Transverse colon (tissue), 4 donors: ENCODE data around the gene UQCC2. TPM values are rescaled to one million over a fixed set of nuclear protein-coding genes. Genes with fewer than 3 reads are reported as not detected.
A peak's percentile ranks its signal among the peaks of the same experiment; 100 is the strongest.

Source experiments
- DNase-seq: peaks from one replicate; pipeline ENCODE4 v3.0.0-alpha.2; 2019
- H3K27ac ChIP-seq, 4 donors: fragments of 200-600 bp; sonication (generic); 2 replicates each; pipeline ENCODE4 v1.5.1; 2016 to 2018; ENCODE audit warnings: inconsistent platforms in 4 of 4
- H3K27me3 ChIP-seq: fragments of 200-600 bp; sonication (generic); 2 replicates; pipeline ENCODE4 v1.5.1; 2017; ENCODE audit warnings: inconsistent platforms
- H3K36me3 ChIP-seq, 4 donors: fragments of 200-600 bp; sonication (generic); 2 replicates each; pipeline ENCODE4 v1.5.1; 2017 to 2019; ENCODE audit warnings: inconsistent platforms in 4 of 4
- H3K4me1 ChIP-seq, 4 donors: fragments of 200-600 bp; sonication (generic); 2 replicates each; pipeline ENCODE4 v1.5.1; 2017 to 2020; ENCODE audit warnings: inconsistent platforms in 4 of 4
- H3K4me3 ChIP-seq, 4 donors: fragments of 200-600 bp; sonication (generic); 1 replicate in 1 of 4; 2 replicates in 3 of 4; pipeline versions ENCODE4 v1.5.1 to v1.6.1; 2017 to 2019; ENCODE audit warnings: inconsistent platforms in 4 of 4
- H3K9me3 ChIP-seq, 2 donors: fragments of 200-600 bp; sonication (generic); 2 replicates each; pipeline ENCODE4 v1.5.1; 2017 to 2019; ENCODE audit warnings: inconsistent platforms in 2 of 2
- CTCF ChIP-seq, 5 experiments: fragments of 200-600 bp in 3 of 5; fragments of 450-650 bp in 2 of 5; sonication (generic) in 3 of 5; IDR thresholded peaks; 1 replicate in 2 of 5; 2 replicates in 3 of 5; pipeline ENCODE4 v1.5.1; 2016 to 2017; ENCODE audit warnings: antibody characterized with exemption in 5 of 5, inconsistent platforms in 3 of 5, mild to moderate bottlenecking in 2 of 5, moderate library complexity in 1 of 5
- EP300 ChIP-seq: sonication (generic); formaldehyde crosslinking; IDR thresholded peaks from one replicate; pipeline ENCODE4 v1.6.1; 2017; ENCODE audit warnings: antibody characterized with exemption, low read depth
- POLR2A ChIP-seq: fragments of 450-650 bp; IDR thresholded peaks from one replicate; pipeline ENCODE4 v1.6.1; 2016; ENCODE audit warnings: antibody characterized with exemption, mild to moderate bottlenecking, moderate library complexity
- POLR2AphosphoS5 ChIP-seq, 3 donors: sonication (generic); formaldehyde crosslinking; IDR thresholded peaks; one replicate each; pipeline ENCODE4 v1.6.1; 2016; ENCODE audit warnings: antibody characterized with exemption in 3 of 3
- WGBS, 2 donors: methylation state at CpG; one replicate each; pipeline ENCODE4 v1.1.5; 2018; ENCODE audit warnings: low coverage in 1 of 2; 5-methylcytosine and 5-hydroxymethylcytosine counted together
- in situ Hi-C, 4 donors: fragments of 200-750 bp; cut with MboI; loops; one replicate each; pipeline versions ENCODE4 v1.15.0 to v1.15.1; 2017; ENCODE audit warnings: low sequenced_read_pairs in 3 of 4, low pct_ligation_motif_present in 1 of 4, low pct_unique_long_range_greater_than_20kb in 1 of 4
- intact Hi-C: fragments of 100-400 bp; cut with DNase I; formaldehyde crosslinking; loops from one replicate; pipeline ENCODE4 v1.15.1; 2023; ENCODE audit warnings: low total_unique reads
- total RNA-seq, 4 donors: library from RNA; depleted of rRNA; stranded (reverse); fragments of >200 nt; gene quantifications; one replicate each; pipeline ENCODE4 v1.1.0, GENCODE V29; 2016

Gene UQCC2
- total RNA-seq, 4 donors from 2014 or later: 2.8 to 17.6 (median 8.8) TPM

- intact Hi-C loops (loop anchor here (10.0 kb wide), 1 partner anchor 405 kb away; no protein-coding TSS in a partner anchor), in situ Hi-C loops (no loop called here)
- DNase-seq: no peak
- Histone ChIP-seq H3K27ac (no peak overlapping the region), H3K9me3 (no peaks in the 10 kb centered on the region), H3K4me3 (no peak overlapping the region), H3K4me1 (peaks cover 17 to 44% (median 29%) of the 10 kb centered on the region in 4 donors), H3K27me3 (no peaks in the 10 kb centered on the region), H3K36me3 (no peaks in the 10 kb centered on the region)
- WGBS, 2 donors: 83% methylated on average over 7 of the region's 7 CpGs; no CpG with 5 or more reads in 1 of the 2 donors
- TF ChIP-seq CTCF (IDR thresholded peaks at IDR 0.05) (no peak), POLR2A (no peak), EP300 (no peak), POLR2AphosphoS5 (IDR thresholded peaks at IDR 0.05) (no peak)
These were observed 37.9 kb upstream of the UQCC2 start for GRCh38 chr6:33749401-33749800.

- Histone ChIP-seq H3K4me1 (peaks cover 17 to 48% (median 33%) of the 10 kb centered on the region in 4 donors), H3K36me3 (no peaks in the 10 kb centered on the region), H3K9me3 (no peaks in the 10 kb centered on the region), H3K27me3 (no peaks in the 10 kb centered on the region), H3K4me3 (no peak overlapping the region), H3K27ac (no peak overlapping the region)
- in situ Hi-C loops: no loop called here
- WGBS, 2 donors: 86% methylated on average over 4 of the region's 4 CpGs; no CpG with 5 or more reads in 1 of the 2 donors
- DNase-seq: no peak
- intact Hi-C loops: loop anchor here (10.0 kb wide), 1 partner anchor 406 kb away; no protein-coding TSS in a partner anchor
- no peak for TF ChIP-seq POLR2A
- TF ChIP-seq EP300: no peak
- TF ChIP-seq CTCF (IDR thresholded peaks at IDR 0.05): no peak
- no peak for TF ChIP-seq POLR2AphosphoS5 (IDR thresholded peaks at IDR 0.05)
These were observed 37.3 kb upstream of the UQCC2 start for GRCh38 chr6:33748841-33749240.

- WGBS, 2 donors: 80 to 100% methylated on average over 2 to 5 of the region's 5 CpGs
- H3K9me3 ChIP-seq: no peaks in the 10 kb centered on the region
- H3K27me3 ChIP-seq: no peaks in the 10 kb centered on the region
- peaks cover 20 to 54% (median 36%) of the 10 kb centered on the region in 4 donors for H3K4me1 ChIP-seq
- in situ Hi-C loops (no loop called here), intact Hi-C loops (loop anchor here (10.0 kb wide), 1 partner anchor 407 kb away; no protein-coding TSS in a partner anchor)
- DNase-seq: no peak
- no peak for TF ChIP-seq POLR2AphosphoS5 (IDR thresholded peaks at IDR 0.05)
- no peak for TF ChIP-seq EP300
- no peak for TF ChIP-seq POLR2A
- TF ChIP-seq CTCF (IDR thresholded peaks at IDR 0.05): no peak
- no peaks in the 10 kb centered on the region for H3K36me3 ChIP-seq
- H3K27ac ChIP-seq: peak overlapping the region in 3 of 4 donors; percentile 79 to 85 (median 83)
- H3K4me3 ChIP-seq: no peak overlapping the region
These were observed 36.3 kb upstream of the UQCC2 start for GRCh38 chr6:33747823-33748222.

- TF ChIP-seq POLR2A (peak; percentile 46), EP300 (no peak), POLR2AphosphoS5 (IDR thresholded peaks at IDR 0.05) (peak in 2 of 3 donors; percentile 58 to 80)
- no peaks in the 10 kb centered on the region for H3K27me3 ChIP-seq
- H3K27ac ChIP-seq: peak within 1 kb of the TSS; percentile 71 to 85 (median 81)
- H3K36me3 ChIP-seq: no peaks in the 10 kb centered on the region
- DNase-seq: no peak
- H3K4me3 ChIP-seq: peak within 1 kb of the TSS in 3 of 4 donors; percentile 6 to 30 (median 8)
- no peaks in the 10 kb centered on the region for H3K9me3 ChIP-seq
- in situ Hi-C loops (no loop called here), intact Hi-C loops (loop anchor here (10.0 kb wide), 1 partner anchor 408 kb away; no protein-coding TSS in a partner anchor)
- WGBS, 2 donors: 54% methylated on average over 10 of the region's 10 CpGs; no CpG with 5 or more reads in 1 of the 2 donors
- H3K4me1 ChIP-seq: peaks cover 20 to 45% (median 27%) of the 10 kb centered on the region in 4 donors
These were observed 35.2 kb upstream of the UQCC2 start, which contains the start of gene IP6K3 for GRCh38 chr6:33746651-33747100. IP6K3 (minus strand) TSS chr6:33746905; CDS start chr6:33735476, 11,429 bp downstream.
